ENCODE results near the gene SPN.

DNA sequence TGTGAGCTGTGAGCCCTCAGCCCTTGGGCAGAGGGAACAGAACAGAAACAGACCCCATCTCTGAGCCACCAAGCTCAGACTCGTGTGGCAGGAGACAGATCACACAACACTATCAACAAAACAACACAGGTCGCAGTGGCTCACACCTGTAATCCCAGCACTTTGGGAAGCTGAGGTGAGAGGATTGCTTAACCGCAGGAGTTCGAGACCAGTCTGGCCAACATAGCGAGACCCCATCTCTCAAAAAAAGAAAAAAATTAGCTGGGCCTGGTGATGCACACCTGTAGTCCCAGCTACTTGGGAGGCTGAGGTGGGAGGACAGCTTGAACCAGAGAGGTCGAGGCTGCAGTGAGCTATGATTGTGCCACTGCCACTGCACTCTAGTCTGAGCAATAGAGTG, 10.5 kb downstream of the SPN start:
- TF ChIP-seq TAF1 (IDR thresholded peaks at IDR 0.05; ENCODE audit: borderline replicate concordance, insufficient read depth, low read length) (no peak), POLR2AphosphoS5 (IDR thresholded peaks at IDR 0.05; ENCODE audit: low read depth, low read length) (no peak), FOXP2 (optimal IDR thresholded peaks at IDR 0.05; ENCODE audit: borderline replicate concordance, extremely low read depth, extremely low read length, insufficient read depth) (no peak)
- TF ChIP-seq, protein P1, sequence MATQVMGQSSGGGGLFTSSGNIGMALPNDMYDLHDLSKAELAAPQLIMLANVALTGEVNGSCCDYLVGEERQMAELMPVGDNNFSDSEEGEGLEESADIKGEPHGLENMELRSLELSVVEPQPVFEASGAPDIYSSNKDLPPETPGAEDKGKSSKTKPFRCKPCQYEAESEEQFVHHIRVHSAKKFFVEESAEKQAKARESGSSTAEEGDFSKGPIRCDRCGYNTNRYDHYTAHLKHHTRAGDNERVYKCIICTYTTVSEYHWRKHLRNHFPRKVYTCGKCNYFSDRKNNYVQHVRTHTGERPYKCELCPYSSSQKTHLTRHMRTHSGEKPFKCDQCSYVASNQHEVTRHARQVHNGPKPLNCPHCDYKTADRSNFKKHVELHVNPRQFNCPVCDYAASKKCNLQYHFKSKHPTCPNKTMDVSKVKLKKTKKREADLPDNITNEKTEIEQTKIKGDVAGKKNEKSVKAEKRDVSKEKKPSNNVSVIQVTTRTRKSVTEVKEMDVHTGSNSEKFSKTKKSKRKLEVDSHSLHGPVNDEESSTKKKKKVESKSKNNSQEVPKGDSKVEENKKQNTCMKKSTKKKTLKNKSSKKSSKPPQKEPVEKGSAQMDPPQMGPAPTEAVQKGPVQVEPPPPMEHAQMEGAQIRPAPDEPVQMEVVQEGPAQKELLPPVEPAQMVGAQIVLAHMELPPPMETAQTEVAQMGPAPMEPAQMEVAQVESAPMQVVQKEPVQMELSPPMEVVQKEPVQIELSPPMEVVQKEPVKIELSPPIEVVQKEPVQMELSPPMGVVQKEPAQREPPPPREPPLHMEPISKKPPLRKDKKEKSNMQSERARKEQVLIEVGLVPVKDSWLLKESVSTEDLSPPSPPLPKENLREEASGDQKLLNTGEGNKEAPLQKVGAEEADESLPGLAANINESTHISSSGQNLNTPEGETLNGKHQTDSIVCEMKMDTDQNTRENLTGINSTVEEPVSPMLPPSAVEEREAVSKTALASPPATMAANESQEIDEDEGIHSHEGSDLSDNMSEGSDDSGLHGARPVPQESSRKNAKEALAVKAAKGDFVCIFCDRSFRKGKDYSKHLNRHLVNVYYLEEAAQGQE (IDR thresholded peaks at IDR 0.05; ENCODE audit: insufficient read depth in 1 of 2, low read depth in 2 of 2, low read length in 2 of 2), result no peak

All from PFSK-1 (cell line).